GM23338 (cell line): Measurements from ENCODE around the gene HARS1. TPM values are rescaled to one million over a fixed set of nuclear protein-coding genes. Genes with fewer than 3 reads are reported as not detected.
A peak's percentile ranks its signal among the peaks of the same experiment; 100 is the strongest.

ENCODE experiments used
- ATAC-seq: fragments of 200-7000 bp; cut with Tn5 transposase; 3 replicates; pipeline ENCODE4 v1.9.1; 2020
- DNase-seq: peaks from one replicate; pipeline ENCODE4 v3.0.0-alpha.2; 2015; ENCODE audit warnings: low spot score
- H2AFZ ChIP-seq: fragments of 200-600 bp; sonication (generic); 2 replicates; pipeline ENCODE4 v1.8.0; 2016; ENCODE audit warnings: antibody characterized with exemption, mild to moderate bottlenecking, moderate library complexity
- H3F3A ChIP-seq: fragments of 200-600 bp; sonication (generic); replicated peaks from 2 replicates; pipeline ENCODE4 v1.8.0; 2017; ENCODE audit warnings: antibody characterized with exemption, mixed run types, low read depth
- H3K27ac ChIP-seq: fragments of 200-600 bp; sonication (generic); 2 replicates; pipeline ENCODE4 v1.6.1; 2016; ENCODE audit warnings: low read depth
- H3K27me3 ChIP-seq: fragments of 200-600 bp; sonication (generic); 2 replicates; pipeline ENCODE4 v1.8.0; 2016; ENCODE audit warnings: mild to moderate bottlenecking, mixed run types, moderate library complexity; ENCODE audit not compliant: insufficient read depth
- H3K36me3 ChIP-seq: fragments of 200-600 bp; sonication (generic); 2 replicates; pipeline ENCODE4 v1.8.0; 2016; ENCODE audit warnings: mild to moderate bottlenecking; ENCODE audit not compliant: insufficient read depth
- H3K4me1 ChIP-seq: fragments of 200-600 bp; sonication (generic); 2 replicates; pipeline ENCODE4 v1.8.0; 2016; ENCODE audit warnings: mild to moderate bottlenecking, moderate library complexity; ENCODE audit not compliant: insufficient read depth
- H3K4me2 ChIP-seq: fragments of 200-600 bp; sonication (generic); 2 replicates; pipeline ENCODE4 v1.7.1; 2017; ENCODE audit warnings: mixed run types
- H3K4me3 ChIP-seq: fragments of 200-600 bp; sonication (generic); 2 replicates; pipeline ENCODE4 v1.6.1; 2016; ENCODE audit warnings: mixed run types
- H3K79me2 ChIP-seq: fragments of 200-600 bp; sonication (generic); replicated peaks from 2 replicates; pipeline ENCODE4 v1.8.0; 2017; ENCODE audit warnings: mild to moderate bottlenecking; ENCODE audit not compliant: insufficient read depth
- H3K9me2 ChIP-seq: fragments of 200-600 bp; sonication (generic); 2 replicates; pipeline ENCODE4 v1.8.0; 2017; ENCODE audit not compliant: insufficient read depth
- H4K20me1 ChIP-seq: fragments of 200-600 bp; sonication (generic); replicated peaks from 2 replicates; pipeline ENCODE4 v1.8.0; 2017; ENCODE audit warnings: mild to moderate bottlenecking; ENCODE audit not compliant: insufficient read depth
- H3K27ac Mint-ChIP-seq: 2 replicates; pipeline ENCODE4 v1.8.0; 2020; ENCODE audit warnings: inconsistent platforms, mild to moderate bottlenecking, moderate library complexity, mixed read lengths
- H3K27me3 Mint-ChIP-seq: 3 replicates; pipeline ENCODE4 v1.8.0; 2022; ENCODE audit warnings: low read depth, mild to moderate bottlenecking, moderate library complexity, mixed read lengths, inconsistent platforms; ENCODE audit not compliant: insufficient read depth, poor library complexity
- H3K36me3 Mint-ChIP-seq: 3 replicates; pipeline ENCODE4 v1.8.0; 2021; ENCODE audit warnings: low read depth, mild to moderate bottlenecking, inconsistent platforms, moderate library complexity, mixed read lengths
- H3K4me1 Mint-ChIP-seq: 3 replicates; pipeline ENCODE4 v1.8.0; 2020; ENCODE audit warnings: mild to moderate bottlenecking, inconsistent platforms, mixed read lengths
- H3K4me3 Mint-ChIP-seq: 3 replicates; pipeline ENCODE4 v1.8.0; 2021; ENCODE audit warnings: moderate library complexity, mild to moderate bottlenecking, inconsistent platforms, mixed read lengths
- H3K9me3 Mint-ChIP-seq: 3 replicates; pipeline ENCODE4 v1.8.0; 2020; ENCODE audit warnings: moderate library complexity, mild to moderate bottlenecking, inconsistent platforms, mixed read lengths
- CREB1 ChIP-seq: fragments of 250-450 bp; sonication (Bioruptor Pico); IDR thresholded peaks from 2 replicates; pipeline ENCODE4 v1.5.0; 2020; ENCODE audit warnings: low read depth, mild to moderate bottlenecking, moderate library complexity
- ETS1 ChIP-seq: IDR thresholded peaks from 2 replicates; pipeline ENCODE4 v1.6.1; 2016; ENCODE audit warnings: antibody characterized with exemption
- EZH2 ChIP-seq: fragments of 200-600 bp; sonication (generic); IDR thresholded peaks from one replicate; pipeline ENCODE4 v1.8.0; 2017; ENCODE audit warnings: antibody characterized with exemption, mild to moderate bottlenecking, low read depth; ENCODE audit not compliant: unreplicated experiment
- EZH2phosphoT487 ChIP-seq: fragments of 200-600 bp; sonication (generic); IDR thresholded peaks from one replicate; pipeline ENCODE4 v1.8.1; 2018; ENCODE audit warnings: antibody characterized with exemption; ENCODE audit not compliant: unreplicated experiment
- JUNB ChIP-seq: IDR thresholded peaks from one replicate; pipeline ENCODE4 v1.6.1; 2016; ENCODE audit warnings: antibody characterized with exemption; ENCODE audit not compliant: unreplicated experiment
- NANOG ChIP-seq: IDR thresholded peaks from 2 replicates; pipeline ENCODE4 v1.6.1; 2016; ENCODE audit warnings: antibody characterized with exemption, borderline replicate concordance
- POLR2AphosphoS5 ChIP-seq: IDR thresholded peaks from 2 replicates; pipeline ENCODE4 v1.6.1; 2016; ENCODE audit warnings: antibody characterized with exemption, low read depth
- REST ChIP-seq: IDR thresholded peaks from one replicate; pipeline ENCODE4 v1.6.1; 2018; ENCODE audit warnings: antibody characterized with exemption; ENCODE audit not compliant: unreplicated experiment
- STAT1 ChIP-seq: IDR thresholded peaks from one replicate; pipeline ENCODE4 v1.6.1; 2016; ENCODE audit warnings: antibody characterized with exemption; ENCODE audit not compliant: unreplicated experiment
- ZNF114 ChIP-seq: fragments of 250-450 bp; sonication (Bioruptor Pico); IDR thresholded peaks from 2 replicates; pipeline ENCODE4 v1.5.0; 2020; ENCODE audit warnings: mild to moderate bottlenecking, moderate library complexity
- ZNF331 ChIP-seq: fragments of 250-450 bp; sonication (Bioruptor Pico); IDR thresholded peaks from 2 replicates; pipeline ENCODE4 v1.5.0; 2020; ENCODE audit warnings: low read depth, mild to moderate bottlenecking, moderate library complexity
- ZNF462 ChIP-seq: fragments of 250-450 bp; sonication (Bioruptor Pico); IDR thresholded peaks from 2 replicates; pipeline ENCODE4 v1.5.0; 2020; ENCODE audit warnings: mild to moderate bottlenecking, moderate library complexity
- polyA plus RNA-seq: library from polyadenylated mRNA; unstranded; fragments of >200 nt; fragmentation: Nextera tagmentation; extraction: Ambion mirVana; gene quantifications from 2 replicates; pipeline ENCODE4 v1.2.1, GENCODE V29; 2016
- total RNA-seq: library from RNA; depleted of rRNA; stranded (reverse); fragments of >200 nt; shearing (Covaris generic); gene quantifications from 2 replicates; pipeline ENCODE4 v1.2.3, GENCODE V29; 2014
- TF ChIP-seq, protein P1 (sequence below), 2 experiments: fragments of 200-600 bp in 1 of 2; sonication (generic) in 1 of 2; conservative IDR thresholded peaks; 2 replicates each; pipeline versions ENCODE4 v1.5.1 to v1.6.1; 2016 to 2017; ENCODE audit warnings: antibody characterized with exemption in 2 of 2, low read depth in 2 of 2, mild to moderate bottlenecking in 2 of 2, moderate library complexity in 1 of 2

Gene HARS1
- total and polyA plus RNA-seq, 2 experiments from 2014 or later = 51.6 to 57.8 TPM

GRCh38 chr5:140633021-140633471 lies 58.1 kb downstream of the HARS1 start, which contains the start of gene CD14:
CD14 (minus strand) TSS chr5:140633175; CDS start chr5:140633071, 104 bp downstream.
- Histone ChIP-seq H3K4me2 (peak within 1 kb of the TSS; percentile 64), H2AFZ (peak within 1 kb of the TSS; percentile 90), H3K36me3 (no peaks in the 10 kb centered on the region), H3K9me2 (0 out of 2 replicates have a peak, but pooled peaks cover 3% of the 10 kb centered on the region), H3F3A (no peaks in the 10 kb centered on the region), H3K79me2 (no peaks in the 10 kb centered on the region), H3K27me3 (peaks cover 39% of the 10 kb centered on the region), H4K20me1 (no peaks in the 10 kb centered on the region), H3K4me1 (peaks cover 4% of the 10 kb centered on the region; the same call in 1 of the 2 replicates), H3K4me3 (peak within 1 kb of the TSS; percentile 41), H3K27ac (no peak within 1 kb of the TSS)
- Mint-ChIP-seq H3K36me3 (peaks cover 6% of the 10 kb centered on the region; the same call in 2 of the 3 replicates), H3K27me3 (peaks cover 25% of the 10 kb centered on the region), H3K4me1 (peaks cover 2% of the 10 kb centered on the region), H3K27ac (no peak within 1 kb of the TSS), H3K9me3 (peaks cover 36% of the 10 kb centered on the region), H3K4me3 (peak within 1 kb of the TSS; percentile 52; the same call in 2 of the 3 replicates)
- ATAC-seq (peak; percentile 26), DNase-seq (peak; percentile 12)
- TF ChIP-seq REST (no peak), EZH2 (no peak), ZNF462 (CRISPR knock-in tag) (no peak), CREB1 (no peak), JUNB (no peak), ETS1 (no peak), EZH2phosphoT487 (no peak), NANOG (no peak), ZNF114 (no peak), POLR2AphosphoS5 (no peak), STAT1 (no peak), ZNF331 (CRISPR knock-in tag) (no peak)
- TF ChIP-seq, protein P1, sequence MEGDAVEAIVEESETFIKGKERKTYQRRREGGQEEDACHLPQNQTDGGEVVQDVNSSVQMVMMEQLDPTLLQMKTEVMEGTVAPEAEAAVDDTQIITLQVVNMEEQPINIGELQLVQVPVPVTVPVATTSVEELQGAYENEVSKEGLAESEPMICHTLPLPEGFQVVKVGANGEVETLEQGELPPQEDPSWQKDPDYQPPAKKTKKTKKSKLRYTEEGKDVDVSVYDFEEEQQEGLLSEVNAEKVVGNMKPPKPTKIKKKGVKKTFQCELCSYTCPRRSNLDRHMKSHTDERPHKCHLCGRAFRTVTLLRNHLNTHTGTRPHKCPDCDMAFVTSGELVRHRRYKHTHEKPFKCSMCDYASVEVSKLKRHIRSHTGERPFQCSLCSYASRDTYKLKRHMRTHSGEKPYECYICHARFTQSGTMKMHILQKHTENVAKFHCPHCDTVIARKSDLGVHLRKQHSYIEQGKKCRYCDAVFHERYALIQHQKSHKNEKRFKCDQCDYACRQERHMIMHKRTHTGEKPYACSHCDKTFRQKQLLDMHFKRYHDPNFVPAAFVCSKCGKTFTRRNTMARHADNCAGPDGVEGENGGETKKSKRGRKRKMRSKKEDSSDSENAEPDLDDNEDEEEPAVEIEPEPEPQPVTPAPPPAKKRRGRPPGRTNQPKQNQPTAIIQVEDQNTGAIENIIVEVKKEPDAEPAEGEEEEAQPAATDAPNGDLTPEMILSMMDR (conservative IDR thresholded peaks at IDR 0.05; ENCODE audit: low read depth in 2 of 2) = no peak
